H1 (cell line): ENCODE data around the gene SKAP1. TPM values are rescaled to one million over a fixed set of nuclear protein-coding genes. Genes with fewer than 3 reads are reported as not detected.

Experiments used
- BRCA1 ChIP-seq: IDR thresholded peaks from 2 replicates; pipeline ENCODE4 v1.6.1; 2012; ENCODE audit warnings: low read depth, low read length, improper control_type of control experiment
- EZH2 ChIP-seq: fragments of 200-600 bp; sonication (generic); IDR thresholded peaks from 2 replicates; pipeline ENCODE4 v1.7.1; 2012; ENCODE audit warnings: low read depth, mild to moderate bottlenecking, moderate library complexity, low read length, inconsistent platforms; ENCODE audit not compliant: severe bottlenecking
- SP1 ChIP-seq: IDR thresholded peaks from 2 replicates; pipeline ENCODE4 v1.6.1; 2011; ENCODE audit warnings: low read depth, low read length
- TAF1 ChIP-seq: IDR thresholded peaks from 2 replicates; pipeline ENCODE4 v1.6.1; 2011; ENCODE audit warnings: mild to moderate bottlenecking, low read depth, low read length
- ZNF274 ChIP-seq: IDR thresholded peaks from 2 replicates; pipeline ENCODE4 v1.7.0; 2012; ENCODE audit warnings: low read length, borderline replicate concordance; ENCODE audit errors: extremely low read depth
- polyA plus RNA-seq, 7 experiments: library from polyadenylated mRNA; depleted of rRNA in 3 of 7; stranded (reverse) in 5 of 7; unstranded in 2 of 7; fragments of >200 nt in 5 of 7; fragments of 200-250 nt in 2 of 7; gene quantifications; 1 replicate in 5 of 7; 2 replicates in 1 of 7; 4 replicates in 1 of 7; pipeline versions ENCODE4 v1.2.1 to v1.2.3, GENCODE V29; 2011 to 2013; ENCODE audit warnings: missing spikeins in 2 of 7, mixed read lengths in 2 of 7
- total RNA-seq: library from RNA; stranded (reverse); fragmentation: NEBNext Ultra II Directional; extraction: Animal tissue kit (Norgen Biotek cat#: 25700); gene quantifications from 2 replicates; pipeline ENCODE4 v1.2.1, GENCODE V29; 2021
- TF ChIP-seq, protein P1 (sequence below): fragments of 300-600 bp; sonication (generic); IDR thresholded peaks from 2 replicates; pipeline ENCODE4 v1.7.1; 2012; ENCODE audit warnings: low read length, moderate library complexity, mild to moderate bottlenecking, inconsistent platforms; ENCODE audit not compliant: insufficient replicate concordance

The SKAP1 gene
- total and polyA plus RNA-seq, 2 of the 8 experiments (the other 6 are each of a cell fraction or from before 2014, with no cell fraction given), result not detected

- TF ChIP-seq, protein P1, sequence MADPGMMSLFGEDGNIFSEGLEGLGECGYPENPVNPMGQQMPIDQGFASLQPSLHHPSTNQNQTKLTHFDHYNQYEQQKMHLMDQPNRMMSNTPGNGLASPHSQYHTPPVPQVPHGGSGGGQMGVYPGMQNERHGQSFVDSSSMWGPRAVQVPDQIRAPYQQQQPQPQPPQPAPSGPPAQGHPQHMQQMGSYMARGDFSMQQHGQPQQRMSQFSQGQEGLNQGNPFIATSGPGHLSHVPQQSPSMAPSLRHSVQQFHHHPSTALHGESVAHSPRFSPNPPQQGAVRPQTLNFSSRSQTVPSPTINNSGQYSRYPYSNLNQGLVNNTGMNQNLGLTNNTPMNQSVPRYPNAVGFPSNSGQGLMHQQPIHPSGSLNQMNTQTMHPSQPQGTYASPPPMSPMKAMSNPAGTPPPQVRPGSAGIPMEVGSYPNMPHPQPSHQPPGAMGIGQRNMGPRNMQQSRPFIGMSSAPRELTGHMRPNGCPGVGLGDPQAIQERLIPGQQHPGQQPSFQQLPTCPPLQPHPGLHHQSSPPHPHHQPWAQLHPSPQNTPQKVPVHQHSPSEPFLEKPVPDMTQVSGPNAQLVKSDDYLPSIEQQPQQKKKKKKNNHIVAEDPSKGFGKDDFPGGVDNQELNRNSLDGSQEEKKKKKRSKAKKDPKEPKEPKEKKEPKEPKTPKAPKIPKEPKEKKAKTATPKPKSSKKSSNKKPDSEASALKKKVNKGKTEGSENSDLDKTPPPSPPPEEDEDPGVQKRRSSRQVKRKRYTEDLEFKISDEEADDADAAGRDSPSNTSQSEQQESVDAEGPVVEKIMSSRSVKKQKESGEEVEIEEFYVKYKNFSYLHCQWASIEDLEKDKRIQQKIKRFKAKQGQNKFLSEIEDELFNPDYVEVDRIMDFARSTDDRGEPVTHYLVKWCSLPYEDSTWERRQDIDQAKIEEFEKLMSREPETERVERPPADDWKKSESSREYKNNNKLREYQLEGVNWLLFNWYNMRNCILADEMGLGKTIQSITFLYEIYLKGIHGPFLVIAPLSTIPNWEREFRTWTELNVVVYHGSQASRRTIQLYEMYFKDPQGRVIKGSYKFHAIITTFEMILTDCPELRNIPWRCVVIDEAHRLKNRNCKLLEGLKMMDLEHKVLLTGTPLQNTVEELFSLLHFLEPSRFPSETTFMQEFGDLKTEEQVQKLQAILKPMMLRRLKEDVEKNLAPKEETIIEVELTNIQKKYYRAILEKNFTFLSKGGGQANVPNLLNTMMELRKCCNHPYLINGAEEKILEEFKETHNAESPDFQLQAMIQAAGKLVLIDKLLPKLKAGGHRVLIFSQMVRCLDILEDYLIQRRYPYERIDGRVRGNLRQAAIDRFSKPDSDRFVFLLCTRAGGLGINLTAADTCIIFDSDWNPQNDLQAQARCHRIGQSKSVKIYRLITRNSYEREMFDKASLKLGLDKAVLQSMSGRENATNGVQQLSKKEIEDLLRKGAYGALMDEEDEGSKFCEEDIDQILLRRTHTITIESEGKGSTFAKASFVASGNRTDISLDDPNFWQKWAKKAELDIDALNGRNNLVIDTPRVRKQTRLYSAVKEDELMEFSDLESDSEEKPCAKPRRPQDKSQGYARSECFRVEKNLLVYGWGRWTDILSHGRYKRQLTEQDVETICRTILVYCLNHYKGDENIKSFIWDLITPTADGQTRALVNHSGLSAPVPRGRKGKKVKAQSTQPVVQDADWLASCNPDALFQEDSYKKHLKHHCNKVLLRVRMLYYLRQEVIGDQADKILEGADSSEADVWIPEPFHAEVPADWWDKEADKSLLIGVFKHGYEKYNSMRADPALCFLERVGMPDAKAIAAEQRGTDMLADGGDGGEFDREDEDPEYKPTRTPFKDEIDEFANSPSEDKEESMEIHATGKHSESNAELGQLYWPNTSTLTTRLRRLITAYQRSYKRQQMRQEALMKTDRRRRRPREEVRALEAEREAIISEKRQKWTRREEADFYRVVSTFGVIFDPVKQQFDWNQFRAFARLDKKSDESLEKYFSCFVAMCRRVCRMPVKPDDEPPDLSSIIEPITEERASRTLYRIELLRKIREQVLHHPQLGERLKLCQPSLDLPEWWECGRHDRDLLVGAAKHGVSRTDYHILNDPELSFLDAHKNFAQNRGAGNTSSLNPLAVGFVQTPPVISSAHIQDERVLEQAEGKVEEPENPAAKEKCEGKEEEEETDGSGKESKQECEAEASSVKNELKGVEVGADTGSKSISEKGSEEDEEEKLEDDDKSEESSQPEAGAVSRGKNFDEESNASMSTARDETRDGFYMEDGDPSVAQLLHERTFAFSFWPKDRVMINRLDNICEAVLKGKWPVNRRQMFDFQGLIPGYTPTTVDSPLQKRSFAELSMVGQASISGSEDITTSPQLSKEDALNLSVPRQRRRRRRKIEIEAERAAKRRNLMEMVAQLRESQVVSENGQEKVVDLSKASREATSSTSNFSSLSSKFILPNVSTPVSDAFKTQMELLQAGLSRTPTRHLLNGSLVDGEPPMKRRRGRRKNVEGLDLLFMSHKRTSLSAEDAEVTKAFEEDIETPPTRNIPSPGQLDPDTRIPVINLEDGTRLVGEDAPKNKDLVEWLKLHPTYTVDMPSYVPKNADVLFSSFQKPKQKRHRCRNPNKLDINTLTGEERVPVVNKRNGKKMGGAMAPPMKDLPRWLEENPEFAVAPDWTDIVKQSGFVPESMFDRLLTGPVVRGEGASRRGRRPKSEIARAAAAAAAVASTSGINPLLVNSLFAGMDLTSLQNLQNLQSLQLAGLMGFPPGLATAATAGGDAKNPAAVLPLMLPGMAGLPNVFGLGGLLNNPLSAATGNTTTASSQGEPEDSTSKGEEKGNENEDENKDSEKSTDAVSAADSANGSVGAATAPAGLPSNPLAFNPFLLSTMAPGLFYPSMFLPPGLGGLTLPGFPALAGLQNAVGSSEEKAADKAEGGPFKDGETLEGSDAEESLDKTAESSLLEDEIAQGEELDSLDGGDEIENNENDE, result no peak
- TF ChIP-seq SP1 (no peak), TAF1 (no peak), ZNF274 (no peak), BRCA1 (no peak), EZH2 (no peak)
Measured at GRCh38 chr17:48351911-48352332, 78.1 kb downstream of the SKAP1 start (continued).
